ENCODE data around the gene IGHMBP2.

Gene IGHMBP2

DNA sequence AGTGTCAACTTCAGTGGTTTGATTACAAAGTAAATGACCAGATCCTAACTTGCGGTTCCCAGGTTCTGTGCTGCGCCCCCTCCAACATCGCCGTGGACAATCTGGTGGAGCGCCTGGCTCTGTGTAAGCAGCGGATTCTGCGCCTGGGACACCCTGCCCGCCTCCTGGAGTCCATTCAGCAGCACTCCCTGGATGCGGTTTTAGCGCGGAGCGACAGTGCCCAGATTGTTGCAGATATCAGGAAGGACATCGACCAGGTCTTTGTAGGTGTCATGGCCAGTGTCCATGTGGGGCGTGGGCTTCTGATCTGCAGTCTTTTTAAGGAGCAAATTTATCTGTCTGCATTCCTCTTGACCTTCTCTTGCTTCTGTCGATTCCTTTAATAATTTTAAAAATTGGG, 11.1 kb downstream of the IGHMBP2 start:
- Histone ChIP-seq H3K9me3 (ENCODE audit: insufficient read depth, low read length) (no peaks in the 10 kb centered on the region), H4K20me1 (ENCODE audit: low read depth, low read length) (no peaks in the 10 kb centered on the region), H3F3A (ENCODE audit: insufficient read depth) (no peaks in the 10 kb centered on the region; the same call in 1 of the 2 replicates), H3K36me3 (ENCODE audit: low read length) (peaks cover 5% of the 10 kb centered on the region; the same call in 1 of the 2 replicates), H3K4me2 (ENCODE audit: low read depth, low read length, poor library complexity, severe bottlenecking) (no peak overlapping the region), H3K4me3 (ENCODE audit: insufficient read depth, low read length, poor library complexity, severe bottlenecking) (no peak overlapping the region), H3K27ac (ENCODE audit: low read depth, low read length) (no peak overlapping the region), H3K27me3 (ENCODE audit: low read length) (no peaks in the 10 kb centered on the region), H3K9ac (ENCODE audit: low read length) (no peak overlapping the region), H2AFZ (ENCODE audit: low read depth, low read length, severe bottlenecking) (no peak overlapping the region), H3K9me2 (replicated peaks; ENCODE audit: insufficient read depth, low read length) (no peaks in the 10 kb centered on the region), H3K79me2 (ENCODE audit: insufficient read depth, low read length) (no peaks in the 10 kb centered on the region)
- no peak for TF ChIP-seq CTCF (IDR thresholded peaks at IDR 0.05; ENCODE audit: insufficient read depth, low read length, poor library complexity, severe bottlenecking)
- TF ChIP-seq EZH2phosphoT487 (conservative IDR thresholded peaks at IDR 0.05; ENCODE audit: low read length), result no peak

GRCh38 chr11:68916439-68916838, 12.7 kb downstream of the IGHMBP2 start:
- no peak overlapping the region for H3K4me2 ChIP-seq (ENCODE audit: low read depth, low read length, poor library complexity, severe bottlenecking)

GRCh38 chr11:68923614-68924013, 19.9 kb downstream of the IGHMBP2 start:
- H3K79me2 ChIP-seq (ENCODE audit: insufficient read depth, low read length), result no peaks in the 10 kb centered on the region
- H3F3A ChIP-seq (ENCODE audit: insufficient read depth), result no peaks in the 10 kb centered on the region; the same call in 1 of the 2 replicates
- no peak overlapping the region for H3K4me2 ChIP-seq (ENCODE audit: low read depth, low read length, poor library complexity, severe bottlenecking)
- no peak overlapping the region for H3K27ac ChIP-seq (ENCODE audit: low read depth, low read length)
- no peak overlapping the region for H2AFZ ChIP-seq (ENCODE audit: low read depth, low read length, severe bottlenecking)
- no peak overlapping the region for H3K9ac ChIP-seq (ENCODE audit: low read length)
- no peaks in the 10 kb centered on the region for H3K9me2 ChIP-seq (replicated peaks; ENCODE audit: insufficient read depth, low read length)
- peaks cover 11% of the 10 kb centered on the region; the same call in 1 of the 2 replicates for H3K9me3 ChIP-seq (ENCODE audit: insufficient read depth, low read length)
- H3K27me3 ChIP-seq (ENCODE audit: low read length), result no peaks in the 10 kb centered on the region
- H3K36me3 ChIP-seq (ENCODE audit: low read length), result peaks cover 43% of the 10 kb centered on the region
- no peak overlapping the region for H3K4me3 ChIP-seq (ENCODE audit: insufficient read depth, low read length, poor library complexity, severe bottlenecking)
- H4K20me1 ChIP-seq (ENCODE audit: low read depth, low read length), result no peaks in the 10 kb centered on the region
- no peak for TF ChIP-seq EZH2phosphoT487 (conservative IDR thresholded peaks at IDR 0.05; ENCODE audit: low read length)
- no peak for TF ChIP-seq CTCF (IDR thresholded peaks at IDR 0.05; ENCODE audit: insufficient read depth, low read length, poor library complexity, severe bottlenecking)

More at GRCh38 chr11:68916439-68916838, 12.7 kb downstream of the IGHMBP2 start:
- no peak overlapping the region for H2AFZ ChIP-seq (ENCODE audit: low read depth, low read length, severe bottlenecking)
- TF ChIP-seq CTCF (IDR thresholded peaks at IDR 0.05; ENCODE audit: insufficient read depth, low read length, poor library complexity, severe bottlenecking) (no peak), EZH2phosphoT487 (conservative IDR thresholded peaks at IDR 0.05; ENCODE audit: low read length) (no peak)
- no peaks in the 10 kb centered on the region; the same call in 1 of the 2 replicates for H3F3A ChIP-seq (ENCODE audit: insufficient read depth)
- no peaks in the 10 kb centered on the region for H3K9me2 ChIP-seq (replicated peaks; ENCODE audit: insufficient read depth, low read length)
- H3K79me2 ChIP-seq (ENCODE audit: insufficient read depth, low read length), result no peaks in the 10 kb centered on the region
- H3K4me3 ChIP-seq (ENCODE audit: insufficient read depth, low read length, poor library complexity, severe bottlenecking), result no peak overlapping the region
- peaks cover 12% of the 10 kb centered on the region; the same call in 1 of the 2 replicates for H3K36me3 ChIP-seq (ENCODE audit: low read length)
- no peak overlapping the region for H3K27ac ChIP-seq (ENCODE audit: low read depth, low read length)
- no peaks in the 10 kb centered on the region for H3K27me3 ChIP-seq (ENCODE audit: low read length)
- no peaks in the 10 kb centered on the region for H4K20me1 ChIP-seq (ENCODE audit: low read depth, low read length)
- no peak overlapping the region for H3K9ac ChIP-seq (ENCODE audit: low read length)
- no peaks in the 10 kb centered on the region for H3K9me3 ChIP-seq (ENCODE audit: insufficient read depth, low read length)

All from SU-DHL-6 (cell line).